CD4-positive, alpha-beta T cell treated with Interleukin-4 for 4 hours (primary cell): ENCODE measurements around the gene KIRREL1.

ENCODE experiments used
- DNase-seq: peaks from one replicate; pipeline ENCODE4 v3.0.0-alpha.2; 2020

Gene KIRREL1

DNA sequence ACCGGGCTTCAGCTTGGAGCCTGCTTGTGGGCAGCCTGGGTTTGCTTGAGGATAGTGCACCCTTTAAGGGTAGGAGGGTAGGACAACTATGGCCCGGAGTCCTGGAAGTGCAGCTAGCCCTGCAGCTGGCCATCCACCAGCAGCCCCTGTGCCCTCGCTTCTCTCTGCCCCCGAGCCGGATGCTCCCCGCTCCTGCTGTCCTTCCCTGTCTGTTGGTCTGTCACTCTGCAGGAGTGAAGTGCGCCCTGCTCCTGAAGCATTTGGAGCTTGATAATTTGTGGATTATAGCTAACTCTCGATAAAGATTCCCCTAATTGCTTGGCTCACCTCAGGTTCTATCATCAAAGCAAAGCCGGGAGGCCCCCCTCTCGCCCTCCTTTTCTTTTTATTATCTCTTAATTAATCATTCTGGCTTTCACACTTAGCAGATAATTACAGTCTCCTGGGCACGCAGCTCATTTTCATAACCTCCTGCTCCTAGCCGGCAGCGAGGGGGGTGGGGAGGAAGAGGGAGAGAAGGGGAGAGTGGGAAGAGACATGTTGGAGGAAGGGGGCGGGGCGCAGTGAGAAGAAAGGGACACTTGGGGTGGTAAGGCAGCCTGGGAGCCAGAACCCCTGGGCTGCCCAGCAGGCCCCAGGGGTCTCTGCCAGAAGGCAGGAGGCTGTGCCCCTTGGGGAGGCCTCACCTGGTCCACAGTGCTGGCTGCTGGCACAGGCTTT, 14.4 kb downstream of the KIRREL1 start:
- no peak for DNase-seq

- DNase-seq = no peak
Measured at GRCh38 chr1:158008630-158009029, 15.2 kb downstream of the KIRREL1 start.

GRCh38 chr1:158011714-158012113, 18.3 kb downstream of the KIRREL1 start:
- no peak for DNase-seq

DNA sequence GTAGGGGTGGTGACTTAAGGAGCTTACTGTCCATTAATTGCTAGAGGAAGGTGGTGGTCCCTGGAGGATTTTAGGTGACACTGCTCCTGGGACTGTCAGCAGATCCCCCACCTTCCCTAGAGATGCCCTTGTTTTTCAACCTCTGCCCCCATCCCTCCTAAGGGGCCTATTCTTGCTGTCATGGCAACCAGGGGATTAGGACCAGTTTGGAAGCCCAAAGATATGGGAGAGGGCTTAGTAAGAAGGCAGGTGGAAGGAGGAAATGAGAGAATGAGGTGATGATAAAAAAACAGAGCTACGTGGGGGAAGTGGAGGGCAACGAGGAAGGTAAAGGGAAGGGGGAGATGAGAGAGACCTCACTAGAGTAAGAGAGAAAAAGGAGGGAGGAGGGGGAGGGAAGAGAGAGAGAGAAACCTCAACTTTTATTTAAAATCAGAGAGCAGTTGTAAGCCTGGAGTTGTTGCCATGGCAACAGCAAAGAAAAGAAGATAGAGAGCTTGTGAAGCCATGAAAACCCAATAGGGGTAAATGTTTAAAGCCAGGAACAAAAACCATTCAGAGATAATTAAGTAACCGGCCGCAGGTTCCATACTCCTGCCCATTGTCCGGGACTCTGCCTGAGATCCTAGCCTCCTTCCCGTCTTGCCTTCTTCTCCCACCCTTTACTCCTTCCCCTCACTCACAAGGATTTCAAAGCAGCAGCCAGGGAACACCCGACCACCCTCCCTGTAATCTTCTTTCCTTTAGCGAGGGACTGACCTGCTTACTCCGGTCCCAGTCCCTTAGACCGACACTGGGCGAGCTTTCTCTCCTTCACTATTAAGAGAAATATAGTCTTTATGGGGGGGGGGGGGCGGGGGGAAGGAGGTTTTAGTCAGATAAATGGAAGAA, 20.6 kb downstream of the KIRREL1 start:
- DNase-seq = no peak

DNA sequence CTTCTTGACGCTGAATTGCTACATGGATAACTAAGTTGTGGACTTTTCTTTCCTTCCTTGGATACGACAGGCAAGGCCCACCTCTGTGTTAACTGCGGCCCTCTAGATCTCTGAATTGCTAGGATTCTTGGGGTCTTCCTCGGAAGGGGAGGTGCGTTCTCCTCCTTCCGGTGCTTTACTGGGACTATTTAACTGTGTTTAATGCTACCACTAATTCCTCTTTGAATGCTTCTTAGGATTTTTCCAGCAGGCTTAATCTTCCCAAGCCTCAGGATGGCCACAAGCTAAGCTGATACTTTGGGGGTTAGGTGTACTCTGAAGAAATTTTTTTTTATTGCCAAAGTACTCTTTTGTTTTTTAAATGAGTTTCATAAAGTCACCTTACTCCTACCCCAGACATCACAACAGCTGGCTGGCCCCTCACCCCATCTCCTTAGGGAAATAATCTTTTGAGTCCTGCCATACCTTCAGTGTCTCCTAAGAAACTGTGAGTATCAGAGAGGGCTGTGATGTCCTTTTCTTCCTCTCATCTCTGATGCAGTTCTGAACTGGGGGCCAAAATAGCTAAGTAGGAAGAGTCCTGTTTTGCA, 21.4 kb downstream of the KIRREL1 start:
- no peak for DNase-seq

- DNase-seq = no peak
Measured at GRCh38 chr1:158016651-158017335, 23.3 kb downstream of the KIRREL1 start.

- no peak for DNase-seq
Measured at GRCh38 chr1:158017800-158018595, 24.6 kb downstream of the KIRREL1 start.

- DNase-seq = no peak
Measured at GRCh38 chr1:158019171-158019868, 25.9 kb downstream of the KIRREL1 start.

GRCh38 chr1:158020259-158020885, 26.9 kb downstream of the KIRREL1 start:
- DNase-seq = no peak

DNA sequence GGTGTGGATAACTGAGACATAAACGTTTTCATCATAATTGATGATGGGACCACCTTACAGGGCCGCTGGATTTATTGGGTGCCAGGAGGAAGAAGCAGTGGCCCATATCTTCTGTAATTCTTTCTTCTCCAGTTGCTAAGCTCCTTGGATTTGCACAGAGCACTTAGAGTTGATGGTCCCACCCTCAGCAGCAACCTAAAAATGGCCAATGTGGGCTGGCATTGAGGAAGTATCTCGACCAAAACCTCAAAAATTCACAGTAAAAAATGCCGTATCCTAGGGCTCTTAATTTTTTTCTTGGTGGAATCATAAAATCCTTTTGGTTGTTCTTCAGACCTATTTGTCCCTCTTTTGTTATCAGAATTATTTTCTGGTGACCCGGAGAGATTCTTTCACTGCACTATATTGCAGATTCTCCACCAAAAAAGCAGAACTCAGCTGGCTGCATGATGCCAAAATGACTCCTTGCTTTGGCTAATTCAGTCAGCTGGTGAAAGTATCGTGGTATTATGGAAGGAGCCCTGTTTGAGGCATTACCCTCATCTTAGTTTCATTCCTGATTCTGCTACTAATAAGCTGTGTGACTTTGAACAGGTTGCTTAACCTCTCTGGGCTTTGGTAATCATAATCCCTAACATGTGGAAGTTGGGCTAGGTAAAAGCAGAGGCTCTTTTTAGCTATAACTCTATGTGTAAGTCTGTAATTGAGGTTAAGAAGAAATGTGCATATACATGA, 27.6 kb downstream of the KIRREL1 start:
- DNase-seq = no peak

GRCh38 chr1:158021721-158022120, 28.3 kb downstream of the KIRREL1 start:
- no peak for DNase-seq

DNA sequence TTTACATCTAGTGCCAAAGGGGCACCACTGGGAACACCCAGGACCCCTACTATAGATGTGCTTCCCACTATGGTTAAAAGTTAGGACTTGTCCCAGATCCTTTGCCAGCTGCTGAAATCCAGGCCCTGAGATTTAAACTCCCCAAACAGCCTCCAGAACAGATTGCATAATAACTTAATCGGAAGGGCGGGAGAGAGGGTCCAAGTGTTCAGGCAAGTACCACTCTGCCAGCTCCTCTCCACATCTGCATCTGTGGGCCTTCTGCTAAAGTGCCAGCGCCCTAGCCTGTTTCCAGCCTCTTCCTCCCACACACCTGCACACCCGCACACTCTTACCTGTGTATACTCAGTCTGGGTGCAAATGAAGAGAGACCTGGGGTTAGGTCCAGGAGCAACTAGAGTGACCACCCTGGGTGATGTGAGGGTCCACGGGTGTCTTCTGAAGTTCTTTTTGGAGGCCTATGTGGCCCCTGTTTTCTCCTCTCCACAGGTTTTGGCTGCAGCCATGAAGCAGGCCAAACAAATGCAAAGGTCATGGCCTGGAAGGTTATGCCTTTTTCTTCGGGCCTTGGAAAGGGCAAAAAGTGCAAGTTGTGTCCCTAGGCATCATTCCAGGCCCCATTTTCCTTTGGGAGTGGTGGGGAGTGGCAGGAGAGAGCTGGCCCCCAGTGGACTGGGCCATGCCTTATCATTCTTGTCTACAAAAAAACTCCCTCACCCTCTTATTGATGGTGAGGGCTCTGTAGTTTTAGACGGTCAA, 29.3 kb downstream of the KIRREL1 start:
- DNase-seq = no peak

GRCh38 chr1:158024737-158025136, 31.3 kb downstream of the KIRREL1 start:
- DNase-seq = no peak

- DNase-seq = no peak
Measured at GRCh38 chr1:158025576-158026230, 32.3 kb downstream of the KIRREL1 start.

- no peak for DNase-seq
Measured at GRCh38 chr1:158026651-158027050, 33.2 kb downstream of the KIRREL1 start.

DNA sequence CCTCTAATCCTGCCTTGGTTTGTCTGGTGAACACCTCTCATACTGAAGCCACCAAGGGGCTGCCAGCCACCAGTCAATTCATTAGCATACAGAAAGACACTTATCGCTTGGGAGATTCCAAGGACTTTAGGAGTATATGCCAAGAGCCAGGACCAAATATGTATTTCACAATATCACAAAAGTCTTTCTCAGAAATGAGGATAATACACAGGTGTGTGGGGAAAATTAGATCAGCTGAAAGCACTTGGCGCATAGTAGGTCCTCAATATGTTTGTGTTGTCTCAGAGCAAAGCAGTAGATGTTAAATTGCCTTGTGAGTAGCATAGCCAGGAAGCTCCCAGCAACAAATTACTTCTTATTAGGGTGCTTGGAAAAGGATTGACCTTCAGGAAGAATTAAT, 34.1 kb downstream of the KIRREL1 start:
- DNase-seq = no peak

DNA sequence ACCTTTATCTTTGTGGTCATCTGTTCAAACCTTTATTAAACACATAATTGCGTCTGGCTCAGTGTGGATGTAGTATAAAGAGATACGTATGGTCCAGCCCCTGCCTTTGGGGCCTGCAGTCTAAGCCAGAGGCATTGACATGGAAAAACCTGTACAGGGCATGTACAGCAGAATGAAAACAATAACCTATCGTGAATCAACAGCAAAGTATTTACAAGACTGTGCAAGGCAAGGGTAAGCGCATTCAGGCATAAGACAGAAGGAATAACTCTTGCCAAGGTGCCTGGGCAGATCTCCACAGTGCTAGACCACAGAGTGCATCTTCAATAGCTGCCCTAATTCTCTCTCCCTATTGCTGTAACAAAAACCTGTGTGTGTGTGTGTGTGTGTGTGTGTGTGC, 35.5 kb downstream of the KIRREL1 start:
- no peak for DNase-seq

- DNase-seq = no peak
Measured at GRCh38 chr1:158035014-158035413, 41.6 kb downstream of the KIRREL1 start.

- no peak for DNase-seq
Measured at GRCh38 chr1:158035976-158036583, 42.6 kb downstream of the KIRREL1 start.
